NB4 (cell line): Measurements from ENCODE around the gene ARHGAP1.

ENCODE experiments used
- MYC ChIP-seq: IDR thresholded peaks from 2 replicates; pipeline ENCODE4 v1.6.1; 2011; ENCODE audit warnings: low read depth, low read length
- POLR2A ChIP-seq: IDR thresholded peaks from 2 replicates; pipeline ENCODE4 v1.6.1; 2011; ENCODE audit warnings: mild to moderate bottlenecking; ENCODE audit not compliant: insufficient read length; ENCODE audit errors: extremely low read depth
- TF ChIP-seq, protein P1 (sequence below): IDR thresholded peaks from one replicate; pipeline ENCODE4 v1.5.1; 2012; ENCODE audit warnings: low read depth, low read length
- TF ChIP-seq, protein P2 (sequence below): IDR thresholded peaks from 2 replicates; pipeline ENCODE4 v1.6.1; 2011; ENCODE audit warnings: low read depth, low read length

DNA sequence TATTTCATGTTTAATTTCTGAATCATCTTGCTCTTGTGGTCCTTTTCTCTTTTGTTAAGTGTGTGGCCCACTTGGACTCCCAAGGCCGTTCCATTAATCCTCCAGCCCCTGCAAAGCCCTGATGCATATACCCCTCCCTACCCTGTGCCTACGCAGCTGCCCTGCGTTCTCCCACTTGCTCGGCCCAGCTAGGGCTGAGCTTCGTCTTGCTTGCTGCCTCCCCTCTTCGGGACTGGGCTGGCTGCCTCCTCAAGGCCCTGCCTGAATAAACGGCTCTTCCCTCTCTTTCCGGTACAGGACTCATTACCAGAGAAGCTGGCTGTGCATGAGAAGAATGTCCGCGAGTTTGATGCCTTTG, 28.5 kb downstream of the ARHGAP1 start:
- TF ChIP-seq, protein P1, sequence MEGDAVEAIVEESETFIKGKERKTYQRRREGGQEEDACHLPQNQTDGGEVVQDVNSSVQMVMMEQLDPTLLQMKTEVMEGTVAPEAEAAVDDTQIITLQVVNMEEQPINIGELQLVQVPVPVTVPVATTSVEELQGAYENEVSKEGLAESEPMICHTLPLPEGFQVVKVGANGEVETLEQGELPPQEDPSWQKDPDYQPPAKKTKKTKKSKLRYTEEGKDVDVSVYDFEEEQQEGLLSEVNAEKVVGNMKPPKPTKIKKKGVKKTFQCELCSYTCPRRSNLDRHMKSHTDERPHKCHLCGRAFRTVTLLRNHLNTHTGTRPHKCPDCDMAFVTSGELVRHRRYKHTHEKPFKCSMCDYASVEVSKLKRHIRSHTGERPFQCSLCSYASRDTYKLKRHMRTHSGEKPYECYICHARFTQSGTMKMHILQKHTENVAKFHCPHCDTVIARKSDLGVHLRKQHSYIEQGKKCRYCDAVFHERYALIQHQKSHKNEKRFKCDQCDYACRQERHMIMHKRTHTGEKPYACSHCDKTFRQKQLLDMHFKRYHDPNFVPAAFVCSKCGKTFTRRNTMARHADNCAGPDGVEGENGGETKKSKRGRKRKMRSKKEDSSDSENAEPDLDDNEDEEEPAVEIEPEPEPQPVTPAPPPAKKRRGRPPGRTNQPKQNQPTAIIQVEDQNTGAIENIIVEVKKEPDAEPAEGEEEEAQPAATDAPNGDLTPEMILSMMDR: no peak
- TF ChIP-seq, protein P2, sequence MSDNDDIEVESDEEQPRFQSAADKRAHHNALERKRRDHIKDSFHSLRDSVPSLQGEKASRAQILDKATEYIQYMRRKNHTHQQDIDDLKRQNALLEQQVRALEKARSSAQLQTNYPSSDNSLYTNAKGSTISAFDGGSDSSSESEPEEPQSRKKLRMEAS: no peak
- TF ChIP-seq POLR2A (no peak), MYC (no peak)
